GM19240 (cell line): ENCODE results near the gene THADA.
"Not testable (repeated sequence)": the region's sequence is repeated elsewhere in the genome, so short reads cannot be mapped to it uniquely, and the experiment has no call there.

Experiments
- DNase-seq: peaks from one replicate; pipeline ENCODE4 v3.0.0; 2011; ENCODE audit warnings: low spot score; ENCODE audit not compliant: insufficient read length

Gene THADA

DNA sequence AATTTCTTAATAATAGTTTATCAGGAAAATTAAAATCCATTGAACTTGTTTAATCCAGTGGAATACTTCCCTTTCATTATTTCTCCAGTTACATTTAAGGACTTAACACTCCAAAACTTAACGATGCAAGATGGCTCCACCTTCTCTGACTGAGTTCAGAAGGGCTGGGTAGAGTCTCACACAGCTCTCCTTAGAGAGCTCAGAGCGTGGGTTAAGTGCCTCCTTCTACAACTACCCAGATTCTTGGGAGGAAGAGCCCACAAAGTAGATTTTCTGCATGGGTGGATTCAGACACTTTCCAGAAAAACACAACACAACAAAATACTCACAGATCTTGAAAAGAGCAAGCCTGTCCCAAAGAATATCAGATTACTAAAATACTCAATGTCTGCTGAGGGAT is 130.6 kb downstream of the THADA start:
- DNase-seq = no peak

DNA sequence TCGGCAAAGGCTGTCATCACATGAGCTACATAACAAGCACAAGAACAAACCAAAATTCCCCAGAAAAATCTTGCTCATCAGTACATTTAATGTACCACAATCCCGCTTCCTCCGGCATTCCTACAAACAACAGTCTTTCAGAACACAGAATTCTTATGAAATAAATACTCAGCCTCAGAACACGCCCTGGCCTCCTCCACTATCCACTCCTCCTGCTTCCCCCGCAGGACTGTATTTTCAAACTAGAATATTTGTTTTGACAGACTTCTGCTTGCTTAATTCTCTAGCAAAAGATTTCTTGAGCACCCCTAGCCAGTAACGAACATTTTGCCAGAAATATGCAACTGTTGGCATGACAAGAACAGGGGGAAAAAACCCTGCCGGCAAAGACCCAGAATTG is 131.2 kb downstream of the THADA start:
- DNase-seq = no peak

- no peak for DNase-seq
These were observed 132.8 kb downstream of the THADA start for GRCh38 chr2:43462866-43463641.

GRCh38 chr2:43461453-43462073 is 134.3 kb downstream of the THADA start:
- DNase-seq = peak; percentile 28

- DNase-seq = no peak
These were observed 135.1 kb downstream of the THADA start for GRCh38 chr2:43460611-43461365.

GRCh38 chr2:43460174-43460546 is 135.7 kb downstream of the THADA start:
- DNase-seq = no peak

DNA sequence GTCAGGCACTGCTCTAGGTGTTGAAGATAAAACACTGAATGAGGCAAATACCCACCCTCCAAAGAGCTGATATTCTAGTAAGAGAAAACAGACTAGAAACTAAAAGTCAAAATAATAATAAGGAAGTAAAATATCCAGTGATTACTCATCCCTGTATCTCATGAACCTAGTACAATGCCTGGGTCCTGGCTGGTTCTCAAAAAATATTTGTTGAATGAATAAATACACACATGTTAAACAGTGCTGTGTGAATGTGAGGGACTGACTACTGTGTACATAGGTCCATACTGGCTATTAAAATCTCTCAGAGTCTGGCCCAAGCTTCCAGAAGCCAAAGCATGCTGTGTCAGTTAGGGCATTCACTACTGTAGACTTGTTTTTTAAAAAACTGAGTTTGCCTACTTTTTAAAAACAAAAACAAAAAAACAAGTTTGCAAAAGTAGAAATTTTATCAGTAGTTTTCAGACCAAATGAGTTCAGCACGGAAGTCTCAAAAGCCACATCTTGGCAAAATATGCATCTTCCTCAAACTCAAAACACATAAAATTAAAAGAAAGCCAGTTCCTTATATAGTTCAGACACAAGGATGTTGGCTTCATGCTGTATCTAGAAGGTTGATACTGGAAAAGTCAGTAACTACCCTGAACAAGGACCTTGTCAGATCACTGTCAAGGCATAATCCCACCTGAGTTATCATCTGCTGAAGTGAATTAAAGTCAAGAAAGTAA is 136.2 kb downstream of the THADA start:
- DNase-seq = no peak

- DNase-seq = no peak
These were observed 137.7 kb downstream of the THADA start for GRCh38 chr2:43458014-43458628.

DNA sequence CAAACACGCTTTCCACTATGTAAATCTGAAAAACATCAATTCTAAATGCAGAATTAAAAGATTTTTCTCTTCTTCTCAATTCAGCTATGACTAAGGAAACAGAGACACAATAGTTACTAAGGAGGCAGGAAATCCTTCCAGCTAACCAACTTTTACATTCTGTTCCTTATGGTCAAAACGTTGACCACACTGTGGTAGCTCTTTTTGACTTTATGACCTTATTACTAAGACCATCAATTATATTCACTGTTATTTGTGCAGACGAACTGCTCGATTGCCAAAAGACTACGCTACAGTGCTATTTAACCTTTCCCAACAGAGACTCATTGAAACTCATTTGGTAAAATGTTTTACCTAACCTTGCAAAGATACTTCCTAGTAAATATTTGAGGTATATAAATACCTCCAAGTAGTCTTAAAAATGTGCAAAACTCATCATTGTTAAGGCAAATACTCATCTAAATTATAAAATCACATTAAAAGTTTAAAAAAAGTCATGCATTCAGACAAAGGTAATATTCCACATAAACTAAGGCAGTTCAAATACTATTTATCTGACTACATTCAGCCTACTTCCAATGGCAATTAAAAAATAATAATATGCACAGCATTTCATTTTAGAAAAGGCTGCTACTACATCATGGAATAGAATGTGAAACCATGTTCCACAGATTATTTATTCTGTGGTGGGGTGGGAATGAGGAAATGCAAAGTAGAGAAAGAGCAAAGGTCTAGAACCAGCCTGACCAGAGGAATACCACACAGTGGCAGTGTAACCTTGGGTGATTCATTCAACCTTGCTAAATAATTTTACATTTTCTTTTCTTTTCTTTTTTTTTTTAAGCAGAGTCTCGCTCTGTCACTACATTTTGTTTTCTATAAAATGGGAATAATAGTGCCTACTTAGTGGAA is 139.9 kb downstream of the THADA start:
- DNase-seq = no peak

DNA sequence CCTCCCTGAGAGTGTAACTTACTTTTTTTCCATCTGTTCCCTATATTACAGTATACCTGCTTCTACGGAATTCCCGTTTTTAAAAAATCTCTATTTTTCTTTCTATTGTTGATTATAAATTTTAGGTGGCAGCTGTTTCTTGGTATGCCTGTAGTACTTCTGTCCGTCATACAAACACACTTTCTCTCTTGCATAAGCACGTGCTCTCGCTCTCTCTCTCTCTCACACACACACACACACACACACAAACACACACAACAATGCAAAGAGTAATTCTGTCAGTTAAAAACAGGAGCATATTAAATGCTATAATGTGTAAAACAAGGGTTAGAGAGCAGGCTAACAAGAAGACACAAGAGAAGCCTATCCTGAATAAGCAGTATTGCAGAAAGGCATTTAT is 140.5 kb downstream of the THADA start:
- DNase-seq = no peak

GRCh38 chr2:43454791-43455190 is 141.0 kb downstream of the THADA start:
- no peak for DNase-seq

DNA sequence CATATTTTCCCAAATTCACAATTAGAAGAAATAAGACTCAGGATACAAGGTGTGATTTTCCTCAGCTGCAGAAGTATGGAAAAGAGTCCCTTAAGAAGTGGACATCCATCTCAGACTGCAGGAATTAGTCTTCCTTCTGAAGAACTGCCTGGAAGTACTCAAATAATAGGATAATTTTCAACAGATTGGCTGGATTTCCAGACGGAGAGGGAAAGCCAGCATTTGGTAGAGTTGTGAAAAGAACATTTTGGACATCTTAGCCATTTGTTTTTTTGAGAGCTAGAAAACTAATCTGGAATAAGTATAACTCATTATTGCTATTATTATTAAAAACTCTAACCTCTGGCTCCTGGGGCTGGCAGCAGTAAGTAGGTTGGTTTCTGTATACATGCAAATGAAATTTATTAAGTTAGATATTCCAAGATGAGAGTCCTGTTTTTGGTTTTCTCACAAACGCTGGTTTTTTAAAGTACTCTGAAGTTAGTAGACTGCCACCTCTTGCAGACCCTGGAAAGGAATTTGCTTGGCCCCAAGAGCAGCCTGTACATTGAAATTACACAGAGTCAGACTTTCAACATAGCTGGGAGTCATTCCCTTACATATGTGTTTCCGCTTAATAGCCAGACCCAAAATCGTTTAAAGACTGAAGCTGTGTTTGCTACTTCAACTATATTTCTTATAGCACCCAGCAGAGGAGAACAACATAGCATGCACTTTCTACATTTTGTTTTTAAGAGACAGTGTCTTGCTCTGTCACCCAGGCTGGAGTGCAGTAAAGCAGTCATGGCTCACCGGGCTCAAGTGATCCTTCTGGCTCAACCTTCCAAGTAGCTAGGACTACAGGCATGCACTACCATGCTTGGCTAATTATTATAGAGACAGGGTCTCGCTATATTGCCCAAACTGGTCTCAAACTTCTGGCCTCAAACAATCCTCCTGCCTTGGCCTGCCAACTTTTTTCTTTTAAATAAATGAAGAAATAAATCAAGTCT is 142.4 kb downstream of the THADA start:
- no peak for DNase-seq

- no peak for DNase-seq
These were observed 143.5 kb downstream of the THADA start for GRCh38 chr2:43452318-43452731.

- no peak for DNase-seq
These were observed 145.2 kb downstream of the THADA start for GRCh38 chr2:43450617-43451016.

DNA sequence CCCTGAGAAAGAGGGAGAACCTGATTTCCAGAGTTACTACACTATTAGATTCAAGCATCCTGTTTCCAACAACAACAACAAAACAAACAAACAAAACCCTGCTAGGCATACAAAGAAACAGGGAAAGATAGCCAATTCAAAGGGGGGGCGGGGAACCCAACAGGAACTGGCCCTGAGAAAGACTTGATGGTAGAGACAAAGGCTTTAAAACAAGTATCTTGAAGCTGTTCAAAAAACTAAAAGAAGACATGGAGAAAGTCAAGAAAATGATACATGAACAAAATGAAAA is 147.1 kb downstream of the THADA start:
- DNase-seq = no peak

DNA sequence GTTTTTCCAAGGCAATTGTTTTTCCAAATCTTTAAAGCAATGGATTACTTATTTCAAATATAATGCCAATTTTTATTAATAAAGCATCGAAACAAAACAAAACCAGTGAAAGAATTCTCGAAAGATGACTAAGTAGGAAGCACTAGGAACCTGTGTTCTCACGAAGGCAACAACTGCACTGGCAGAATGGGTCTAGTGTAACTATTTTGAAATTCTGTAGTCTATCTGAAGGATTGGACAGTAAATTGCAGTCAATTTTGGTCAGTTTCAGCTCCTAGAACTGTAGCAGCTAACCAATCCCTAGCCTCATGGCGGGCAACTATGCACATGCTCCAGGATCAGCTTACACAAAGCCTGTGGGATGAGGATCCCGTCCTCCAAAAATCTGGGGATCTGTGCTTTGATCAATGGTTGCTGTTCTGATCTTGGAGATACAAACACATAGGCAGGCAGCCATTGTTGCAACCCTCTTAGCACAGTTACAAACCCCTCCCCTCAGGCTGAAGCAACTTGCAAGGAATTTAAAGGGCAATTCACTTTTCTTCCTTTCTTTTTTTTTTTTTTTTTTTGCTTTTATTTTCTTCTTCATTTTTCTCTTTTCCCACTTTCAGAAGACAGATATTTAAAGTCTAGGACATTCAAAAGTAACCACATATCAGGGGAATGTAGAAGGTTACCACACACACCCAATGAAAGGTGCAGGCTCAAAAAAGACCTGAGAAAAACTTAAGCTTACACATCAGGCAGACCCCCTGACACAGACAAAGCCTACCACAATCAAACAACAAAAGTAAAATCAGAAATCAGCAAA is 147.6 kb downstream of the THADA start:
- DNase-seq = no peak

DNA sequence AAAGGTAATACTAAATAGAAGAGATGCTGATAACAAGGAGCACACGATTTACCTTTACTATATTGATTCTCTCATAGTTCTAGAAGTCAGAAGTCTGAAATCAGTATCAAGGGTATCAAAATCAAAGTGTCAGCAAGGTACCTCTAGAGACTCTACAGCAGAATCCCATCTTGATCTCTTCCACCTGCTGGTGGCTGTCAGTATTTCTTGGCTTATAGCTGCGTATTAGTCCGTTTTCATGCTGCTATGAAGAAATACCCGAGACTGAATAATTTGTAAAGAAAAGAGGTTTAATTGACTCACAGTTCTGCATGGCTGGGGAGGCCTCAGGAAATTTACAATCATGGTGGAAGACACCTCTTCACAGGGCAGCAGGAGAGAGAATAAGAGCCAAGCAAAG is 149.1 kb downstream of the THADA start:
- DNase-seq = not testable (repeated sequence)

DNA sequence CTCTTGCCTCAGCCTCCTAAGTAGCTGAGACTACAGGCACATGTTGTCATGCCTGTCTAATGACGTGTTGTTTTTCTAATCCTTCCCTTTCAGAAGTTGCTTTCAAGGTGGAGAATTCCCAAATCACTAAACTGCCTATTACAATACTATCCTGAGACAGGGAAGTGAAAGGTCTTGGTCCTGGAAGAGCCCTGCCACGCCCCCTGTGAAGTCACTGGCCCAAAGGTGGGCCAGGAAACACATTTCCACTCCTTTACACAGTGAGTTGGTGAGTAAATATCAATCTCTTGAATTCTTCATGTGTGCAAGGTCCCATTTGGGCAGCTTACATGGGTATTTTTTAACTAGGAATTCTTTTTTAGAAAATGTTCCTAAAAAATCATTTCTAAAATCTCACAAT is 150.1 kb downstream of the THADA start:
- no peak for DNase-seq
